Cardiac muscle cell (in vitro differentiated cells and primary cell): ENCODE data around the gene METTL5. TPM values are rescaled to one million over a fixed set of nuclear protein-coding genes. Genes with fewer than 3 reads are reported as not detected.
A peak's percentile ranks its signal among the peaks of the same experiment; 100 is the strongest.
"Not testable (repeated sequence)": the region's sequence is repeated elsewhere in the genome, so short reads cannot be mapped to it uniquely, and the experiment has no call there.

Experiments used
- DNase-seq, 2 donors: peaks; one replicate each; pipeline versions ENCODE4 v3.0.0 to v3.0.0-alpha.2; 2010 to 2017; ENCODE audit warnings: low read depth in 1 of 2, low spot score in 1 of 2
- H3K27ac ChIP-seq: fragments of 200-600 bp; sonication (generic); 2 replicates; pipeline ENCODE4 v1.5.1; 2016
- H3K27me3 ChIP-seq: fragments of 200-600 bp; sonication (generic); 2 replicates; pipeline ENCODE4 v1.6.0; 2016; ENCODE audit warnings: control low read depth
- H3K36me3 ChIP-seq: fragments of 200-600 bp; sonication (generic); 2 replicates; pipeline ENCODE4 v1.5.1; 2016; ENCODE audit warnings: control low read depth
- H3K4me1 ChIP-seq: fragments of 200-600 bp; sonication (generic); 2 replicates; pipeline ENCODE4 v1.8.1; 2017; ENCODE audit warnings: low read depth, mild to moderate bottlenecking, mixed run types
- H3K4me3 ChIP-seq: fragments of 200-600 bp; sonication (generic); 2 replicates; pipeline ENCODE4 v1.5.1; 2016; ENCODE audit warnings: mild to moderate bottlenecking
- H3K9me3 ChIP-seq: fragments of 200-600 bp; sonication (generic); 2 replicates; pipeline ENCODE4 v1.5.1; 2017; ENCODE audit warnings: low read depth, mild to moderate bottlenecking, control low read depth
- CTCF ChIP-seq: IDR thresholded peaks from 2 replicates; pipeline ENCODE4 v1.5.1; 2012; ENCODE audit warnings: low read depth, mild to moderate bottlenecking, low read length
- polyA plus RNA-seq: library from polyadenylated mRNA; unstranded; fragments of >200 nt; fragmentation: Nextera tagmentation; extraction: Ambion mirVana; gene quantifications from 2 replicates; pipeline ENCODE4 v1.2.1, GENCODE V29; 2016
- total RNA-seq: library from RNA; depleted of rRNA; stranded (reverse); fragments of >200 nt; gene quantifications from 2 replicates; pipeline ENCODE4 v1.2.3, GENCODE V29; 2016

METTL5 gene
- total and polyA plus RNA-seq, 2 experiments from 2014 or later = 46.8 to 124 TPM

- H3K27ac ChIP-seq = no peak overlapping the region
- no peaks in the 10 kb centered on the region for H3K36me3 ChIP-seq
- TF ChIP-seq CTCF = no peak
- no peak overlapping the region for H3K4me3 ChIP-seq
- no peak for DNase-seq
- H3K9me3 ChIP-seq = no peaks in the 10 kb centered on the region
- no peaks in the 10 kb centered on the region for H3K27me3 ChIP-seq
- H3K4me1 ChIP-seq = peaks cover 25% of the 10 kb centered on the region
These were observed 25.0 kb upstream of the METTL5 start for GRCh38 chr2:169849710-169850109.

- Histone ChIP-seq H3K27ac (peak overlapping the region; percentile 28), H3K4me1 (peaks cover 25% of the 10 kb centered on the region)
- H3K27me3 ChIP-seq, DNase-seq, H3K9me3 ChIP-seq, H3K4me3 ChIP-seq, H3K36me3 ChIP-seq: not testable (repeated sequence)
These were observed 24.4 kb upstream of the METTL5 start for GRCh38 chr2:169848959-169849693.

GRCh38 chr2:169845016-169845415 lies 20.3 kb upstream of the METTL5 start:
- no peaks in the 10 kb centered on the region for H3K9me3 ChIP-seq
- peaks cover 6% of the 10 kb centered on the region for H3K36me3 ChIP-seq
- no peaks in the 10 kb centered on the region for H3K27me3 ChIP-seq
- no peak overlapping the region for H3K4me3 ChIP-seq
- H3K27ac ChIP-seq = no peak overlapping the region
- TF ChIP-seq CTCF = no peak
- no peak for DNase-seq
- peaks cover 37% of the 10 kb centered on the region for H3K4me1 ChIP-seq

- Histone ChIP-seq H3K4me1 (peaks cover 32% of the 10 kb centered on the region), H3K27ac (peak overlapping the region; percentile 96)
- not testable (repeated sequence) for H3K36me3 ChIP-seq, H3K27me3 ChIP-seq, H3K4me3 ChIP-seq, H3K9me3 ChIP-seq, DNase-seq
These were observed 16.9 kb upstream of the METTL5 start for GRCh38 chr2:169841625-169842024.

GRCh38 chr2:169840747-169841142 lies 16.0 kb upstream of the METTL5 start:
- Histone ChIP-seq H3K27me3 (no peaks in the 10 kb centered on the region), H3K9me3 (no peaks in the 10 kb centered on the region), H3K4me1 (peaks cover 32% of the 10 kb centered on the region), H3K27ac (peak overlapping the region; percentile 96), H3K36me3 (peaks cover 6% of the 10 kb centered on the region), H3K4me3 (no peak overlapping the region)
- no peak for TF ChIP-seq CTCF
- DNase-seq = no peak

- peaks cover 32% of the 10 kb centered on the region for H3K4me1 ChIP-seq
- peaks cover 6% of the 10 kb centered on the region for H3K36me3 ChIP-seq
- no peak for TF ChIP-seq CTCF
- H3K4me3 ChIP-seq = no peak overlapping the region
- peak overlapping the region; percentile 96 for H3K27ac ChIP-seq
- H3K9me3 ChIP-seq = no peaks in the 10 kb centered on the region
- no peaks in the 10 kb centered on the region for H3K27me3 ChIP-seq
- DNase-seq = peak; percentile 75 to 88
These were observed 15.4 kb upstream of the METTL5 start for GRCh38 chr2:169839954-169840746.
